GM21723 (cell line): ENCODE results near the gene DNAJC19.

Experiments
- ATAC-seq: cut with Tn5 transposase; IDR thresholded peaks from one replicate; pipeline ENCODE4 v1.9.1; 2021; ENCODE audit warnings: mild to moderate bottlenecking, moderate library complexity; ENCODE audit not compliant: unreplicated experiment

DNAJC19 gene

DNA sequence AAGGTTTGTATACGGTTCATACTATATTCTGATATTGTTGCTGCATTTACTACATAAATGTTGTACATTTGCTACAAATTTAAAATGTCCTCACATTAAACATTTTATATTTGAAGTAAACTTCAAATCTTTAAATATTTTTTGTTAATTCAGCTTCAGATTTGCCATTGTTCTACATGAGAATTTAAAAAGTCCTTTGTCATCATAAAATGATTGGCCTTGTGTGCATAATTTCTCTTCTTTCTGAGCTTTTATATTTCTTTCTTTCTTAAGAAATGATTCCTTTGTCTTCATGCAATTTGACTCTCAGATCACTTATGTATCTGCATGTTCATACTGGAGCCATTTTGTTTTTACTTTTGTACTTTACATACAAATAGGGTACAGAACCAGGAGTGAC, 28.0 kb downstream of the DNAJC19 start:
- ATAC-seq = no peak

DNA sequence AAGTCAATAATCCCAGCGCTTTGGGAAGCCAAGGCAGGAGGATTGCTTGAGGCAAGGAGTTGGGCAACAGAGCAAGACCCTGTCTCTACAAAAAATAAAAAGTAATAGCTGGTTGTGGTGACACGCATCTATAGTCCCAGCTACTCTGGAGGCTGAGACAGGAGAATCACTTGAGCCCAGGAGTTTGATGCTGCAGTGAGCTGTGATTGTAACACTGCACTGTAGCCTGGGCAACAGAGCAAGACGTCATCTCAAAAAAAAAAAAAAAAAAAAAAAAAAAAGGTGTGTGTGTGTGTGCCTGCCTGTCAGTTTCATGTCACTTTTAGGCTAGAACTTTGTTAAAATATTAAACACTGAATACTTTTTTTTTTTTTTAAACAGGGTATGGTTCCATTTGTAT, 28.4 kb downstream of the DNAJC19 start:
- no peak for ATAC-seq

DNA sequence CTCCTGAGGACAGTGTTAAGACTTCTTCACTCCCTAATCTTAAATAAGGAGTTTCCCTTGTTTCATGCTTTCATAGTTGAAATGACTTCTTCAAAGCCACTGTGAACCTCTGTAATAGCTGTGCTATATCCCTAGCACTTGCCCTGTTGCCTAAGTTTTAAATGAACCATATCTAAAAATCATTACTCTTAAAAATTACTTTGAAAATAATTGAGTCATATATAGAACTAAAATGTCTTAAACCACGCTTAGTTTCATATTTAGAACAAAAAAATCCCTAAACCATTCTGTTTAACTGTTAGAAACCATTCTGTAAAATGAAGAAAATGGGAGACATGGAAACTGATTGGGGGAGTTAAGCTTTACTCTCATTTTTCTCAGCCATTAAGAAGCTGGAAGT, 29.8 kb downstream of the DNAJC19 start:
- peak; percentile 51 for ATAC-seq

DNA sequence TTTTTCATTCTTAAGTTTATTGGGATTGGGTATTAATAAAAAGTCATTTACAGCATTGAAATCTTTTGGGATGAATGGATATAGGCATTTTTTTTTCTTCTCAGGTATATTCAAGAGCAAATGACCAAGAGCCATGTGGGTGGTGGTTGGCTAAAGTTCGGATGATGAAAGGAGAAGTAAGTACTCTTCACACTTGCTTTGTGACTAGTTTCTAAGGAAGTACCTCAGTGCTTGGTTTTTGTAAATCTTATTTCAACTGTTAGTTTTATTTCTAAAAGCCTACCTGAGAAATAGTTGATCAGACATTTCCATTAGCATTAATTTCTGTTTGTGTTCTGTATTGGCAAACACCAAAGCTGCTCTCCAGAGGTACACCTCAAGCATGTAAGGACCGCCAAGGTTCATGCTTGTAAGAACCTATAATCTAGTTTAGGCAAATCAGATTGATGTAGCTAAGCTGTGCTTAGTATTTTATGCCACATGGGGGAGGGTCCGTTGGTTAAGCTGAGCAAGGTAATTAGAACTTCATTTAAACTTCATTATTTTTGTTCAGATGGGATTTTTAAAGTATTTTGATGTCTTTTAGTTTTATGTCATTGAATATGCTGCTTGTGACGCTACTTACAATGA, 41.7 kb downstream of the DNAJC19 start:
- peak; percentile 83 for ATAC-seq

DNA sequence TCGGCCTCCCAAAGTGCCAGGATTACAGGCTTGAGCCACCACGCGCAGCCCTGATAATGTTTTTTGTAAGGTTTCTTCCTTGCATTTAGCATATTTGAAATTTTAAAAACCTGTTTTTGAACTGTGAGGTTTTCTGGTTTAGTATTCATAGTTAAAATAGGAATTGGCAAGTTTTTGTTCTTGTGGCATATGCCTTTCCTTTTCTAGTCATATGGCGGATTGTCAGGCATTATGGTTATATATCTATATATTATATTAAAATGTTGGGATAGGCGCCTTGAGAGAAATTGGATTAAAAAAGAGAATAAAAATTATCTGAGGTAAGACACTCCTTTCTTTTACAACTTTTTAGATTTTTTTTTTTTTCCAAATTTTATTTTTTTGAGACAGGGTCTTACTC, 48.7 kb downstream of the DNAJC19 start:
- no peak for ATAC-seq

DNA sequence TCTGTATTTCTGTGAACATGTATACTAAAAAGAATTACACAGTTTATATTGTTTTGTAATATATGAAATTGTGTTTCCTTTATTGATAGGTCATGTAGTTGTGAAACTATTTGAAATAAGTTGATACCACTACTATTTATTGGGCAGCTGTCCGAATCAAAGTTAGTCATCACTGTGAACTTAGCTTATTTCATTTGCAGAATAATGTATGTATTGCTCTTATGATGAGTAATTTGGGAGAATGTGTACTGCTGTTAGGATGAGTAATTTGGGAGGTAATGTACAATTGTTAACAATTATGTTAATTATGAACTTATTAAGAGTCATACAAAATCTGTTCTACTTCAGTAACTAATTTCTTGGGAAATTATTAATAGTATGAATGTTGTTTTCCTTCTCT, 54.9 kb downstream of the DNAJC19 start:
- no peak for ATAC-seq
